Endothelial cell of umbilical vein (primary cell): ENCODE results near the gene SERPINB13. TPM values are rescaled to one million over a fixed set of nuclear protein-coding genes. Genes with fewer than 3 reads are reported as not detected.

Source experiments
- BruUV-seq: library from RNA; stranded (reverse); fragments of 400-500 nt; replicated peaks from 2 replicates; lab custom pipeline; 2021; lab: Mats Ljungman, UMichigan
- CTCF ChIA-PET: fragments of 300-600, 350-600 bp; sonication (Branson Sonifier 250); formaldehyde crosslinking; loops from one replicate; lab custom pipeline; 2021; ENCODE audit warnings: antibody characterized with exemption, inconsistent platforms; lab: Charles Lee
- POLR2A ChIA-PET: fragments of 300-600, 350-600 bp; sonication (Branson Sonifier 250); formaldehyde crosslinking; loops from one replicate; lab custom pipeline; 2021; ENCODE audit warnings: antibody characterized with exemption, inconsistent platforms; lab: Charles Lee
- DNase-seq: peaks from one replicate; pipeline ENCODE4 v3.0.0-alpha.2; 2011; ENCODE audit warnings: low read depth, low spot score
- FAIRE-seq: peaks from 2 replicates; lab custom pipeline; 2011; peaks lifted over from hg19 to GRCh38; lab: Jason Lieb, UNC
- H2AFZ ChIP-seq: 2 replicates; pipeline ENCODE4 v1.6.0; 2012; ENCODE audit warnings: low read depth, low read length, control low read depth, inconsistent platforms
- H3K27ac ChIP-seq: 2 replicates; pipeline ENCODE4 v1.5.1; 2011; ENCODE audit warnings: low read depth, mild to moderate bottlenecking, control low read depth, low read length, moderate library complexity; ENCODE audit not compliant: insufficient read depth
- H3K27me3 ChIP-seq, 2 experiments: 2 replicates each; pipeline versions ENCODE4 v1.6.0 to v1.6.1; 2011; ENCODE audit warnings: low read length in 2 of 2, mixed read lengths in 1 of 2; ENCODE audit not compliant: control insufficient read depth in 2 of 2, insufficient read depth in 2 of 2
- H3K36me3 ChIP-seq, 2 experiments: 2 replicates in 1 of 2; 3 replicates in 1 of 2; pipeline ENCODE4 v1.5.1; 2011; ENCODE audit warnings: low read length in 2 of 2, mild to moderate bottlenecking in 1 of 2, moderate library complexity in 1 of 2; ENCODE audit not compliant: control insufficient read depth in 2 of 2, insufficient read depth in 2 of 2; ENCODE audit errors: extremely low read depth in 1 of 2
- H3K4me1 ChIP-seq: 3 replicates; pipeline ENCODE4 v1.5.1; 2011; ENCODE audit warnings: mild to moderate bottlenecking, low read length; ENCODE audit not compliant: control insufficient read depth, insufficient read depth; ENCODE audit errors: extremely low read depth
- H3K4me2 ChIP-seq: 2 replicates; pipeline ENCODE4 v1.6.1; 2011; ENCODE audit warnings: low read length, control low read depth, mixed read lengths; ENCODE audit not compliant: insufficient read depth
- H3K4me3 ChIP-seq, 3 experiments: fragments of 200-600 bp in 1 of 3; sonication (generic), shearing (Covaris generic) in 1 of 3; replicated peaks in 1 of 3; 2 replicates each; pipeline ENCODE4 v1.5.1; 2011 to 2016; ENCODE audit warnings: control low read depth in 3 of 3, low read length in 3 of 3, mild to moderate bottlenecking in 2 of 3, inconsistent platforms in 1 of 3, low read depth in 1 of 3, moderate library complexity in 1 of 3; ENCODE audit not compliant: insufficient read depth in 1 of 3
- H3K79me2 ChIP-seq: 2 replicates; pipeline ENCODE4 v1.6.0; 2012; ENCODE audit warnings: low read length, inconsistent platforms; ENCODE audit not compliant: control insufficient read depth, insufficient read depth
- H3K9ac ChIP-seq: replicated peaks from 2 replicates; pipeline ENCODE3; 2011; ENCODE audit warnings: low read length, control low read depth; ENCODE audit not compliant: insufficient read depth; ENCODE audit errors: extremely low read depth
- H3K9me1 ChIP-seq: replicated peaks from 3 replicates; pipeline ENCODE4 v1.6.0; 2011; ENCODE audit warnings: mild to moderate bottlenecking, low read length; ENCODE audit not compliant: control insufficient read depth, insufficient read depth; ENCODE audit errors: extremely low read depth
- H3K9me3 ChIP-seq: replicated peaks from 2 replicates; pipeline ENCODE4 v1.5.1; 2012; ENCODE audit warnings: low read length, inconsistent platforms; ENCODE audit not compliant: control insufficient read depth, insufficient read depth
- H4K20me1 ChIP-seq: replicated peaks from 2 replicates; pipeline ENCODE3; 2011; ENCODE audit warnings: mild to moderate bottlenecking, low read length; ENCODE audit not compliant: control insufficient read depth, insufficient read depth; ENCODE audit errors: extremely low read depth
- CTCF ChIP-seq, 2 donors: IDR thresholded peaks; 1 replicate in 1 of 2; 2 replicates in 1 of 2; pipeline ENCODE4 v1.5.1; 2011; ENCODE audit warnings: low read length in 2 of 2, mild to moderate bottlenecking in 2 of 2, moderate library complexity in 2 of 2, control low read depth in 1 of 2, inconsistent platforms in 1 of 2, low read depth in 1 of 2; ENCODE audit not compliant: insufficient read depth in 1 of 2; ENCODE audit errors: extremely low read depth in 1 of 2
- EZH2 ChIP-seq: IDR thresholded peaks from 2 replicates; pipeline ENCODE4 v1.6.1; 2012; ENCODE audit warnings: borderline replicate concordance, low read depth, mild to moderate bottlenecking, moderate library complexity, low read length, inconsistent platforms; ENCODE audit not compliant: severe bottlenecking
- FOS ChIP-seq: IDR thresholded peaks from 2 replicates; pipeline ENCODE4 v1.6.1; 2011; ENCODE audit warnings: mild to moderate bottlenecking, low read length, moderate library complexity, borderline replicate concordance; ENCODE audit not compliant: insufficient read depth
- GATA2 ChIP-seq: IDR thresholded peaks from 2 replicates; pipeline ENCODE4 v1.7.0; 2011; ENCODE audit warnings: low read depth, mild to moderate bottlenecking, moderate library complexity, mixed read lengths, low read length; ENCODE audit not compliant: insufficient read length, insufficient read depth
- JUN ChIP-seq: IDR thresholded peaks from 2 replicates; pipeline ENCODE4 v1.6.1; 2011; ENCODE audit warnings: borderline replicate concordance, low read depth; ENCODE audit not compliant: insufficient read length, insufficient read depth
- MAX ChIP-seq: IDR thresholded peaks from 2 replicates; pipeline ENCODE4 v1.6.1; 2011; ENCODE audit not compliant: insufficient read depth, insufficient read length
- MYC ChIP-seq: IDR thresholded peaks from one replicate; pipeline ENCODE4 v1.6.1; 2011; ENCODE audit warnings: mild to moderate bottlenecking, low read depth, low read length
- POLR2A ChIP-seq: IDR thresholded peaks from 2 replicates; pipeline ENCODE4 v1.6.1; 2012; ENCODE audit warnings: low read depth, mild to moderate bottlenecking, control low read depth, low read length
- POLR2AphosphoS5 ChIP-seq: IDR thresholded peaks from 2 replicates; pipeline ENCODE4 v1.6.1; 2012; ENCODE audit warnings: low read depth, mild to moderate bottlenecking, control low read depth, low read length, moderate library complexity; ENCODE audit not compliant: insufficient read depth
- dilution Hi-C: fragments of 300-500 bp; cut with MboI; formaldehyde crosslinking; loops from one replicate; pipeline ENCODE4 v1.15.0; 2019; ENCODE audit warnings: low sequenced_read_pairs; ENCODE audit not compliant: extremely low pct_ligation_motif_present
- intact Hi-C: fragments of 100-400 bp; cut with micrococcal nuclease; formaldehyde crosslinking; loops from one replicate; pipeline ENCODE4 v1.10.0; 2022
- polyA plus RNA-seq, 4 experiments: library from polyadenylated mRNA; depleted of rRNA in 3 of 4; stranded (reverse) in 3 of 4; unstranded in 1 of 4; fragments of >200 nt; gene quantifications; 2 replicates each; pipeline versions ENCODE4 v1.2.1 to v1.2.3, GENCODE V29; 2011 to 2012; ENCODE audit warnings: missing spikeins in 1 of 4
- total RNA-seq: library from RNA; stranded (reverse); gene quantifications from 2 replicates; pipeline ENCODE4 v1.2.3, GENCODE V29; 2021

SERPINB13 gene
- total and polyA plus RNA-seq, 2 donors (not counting 3 experiments of a cell fraction or from before 2014, with no cell fraction given) = not detected

- FAIRE-seq = no peak
- H2AFZ ChIP-seq = no peak overlapping the region
- intact Hi-C loops (no loop called here), dilution Hi-C loops (no loop called here)
- TF ChIP-seq CTCF (IDR thresholded peaks at IDR 0.05; ENCODE audit: extremely low read depth in 1 of 2, insufficient read depth in 1 of 2, low read depth in 1 of 2, low read length in 2 of 2) (no peak), FOS (no peak), MYC (no peak), GATA2 (no peak), POLR2A (no peak), POLR2AphosphoS5 (no peak), JUN (no peak), EZH2 (no peak), MAX (no peak)
- no peaks in the 10 kb centered on the region for H3K36me3 ChIP-seq
- no peak overlapping the region for H3K27ac ChIP-seq
- no peaks in the 10 kb centered on the region for H4K20me1 ChIP-seq
- H3K4me2 ChIP-seq = no peak overlapping the region
- no TSS peak for BruUV-seq
- ChIA-PET CTCF (interaction anchor here (0.6 to 1.8 kb wide), 4 partner anchors 10 to 49 kb away, joined by 3 to 7 read pairs (median 5); no protein-coding TSS in a partner anchor), POLR2A (no interaction called here)
- H3K79me2 ChIP-seq = no peaks in the 10 kb centered on the region
- no peak overlapping the region for H3K9ac ChIP-seq
- H3K9me1 ChIP-seq = no peaks in the 10 kb centered on the region
- no peaks in the 10 kb centered on the region for H3K4me1 ChIP-seq
- H3K4me3 ChIP-seq = no peak overlapping the region
- H3K27me3 ChIP-seq = no peaks in the 10 kb centered on the region
- H3K9me3 ChIP-seq = no peaks in the 10 kb centered on the region
- DNase-seq = no peak
Observed at GRCh38 chr18:63567825-63568224, 19.3 kb upstream of the SERPINB13 start.
